Psoas muscle (tissue), 8 donors: Measurements from ENCODE around the gene RBM43. TPM values are rescaled to one million over a fixed set of nuclear protein-coding genes. Genes with fewer than 3 reads are reported as not detected.

Experiments used
- ATAC-seq, 4 donors: fragments of 200-7000 bp; cut with Tn5 transposase; one replicate each; pipeline ENCODE4 v1.9.1; 2020; ENCODE audit warnings: moderate library complexity in 3 of 4, mild to moderate bottlenecking in 2 of 4
- DNase-seq, 2 donors: peaks; one replicate each; pipeline ENCODE4 v3.0.0-alpha.2; 2020
- H3K27ac ChIP-seq: fragments of 200-600 bp; one replicate; pipeline ENCODE4 v1.8.0; 2022
- H3K27me3 ChIP-seq, 3 donors: fragments of 200-600 bp in 1 of 3; one replicate each; pipeline versions ENCODE4 v1.6.1 to v1.8.0; 2013 to 2022; ENCODE audit warnings: low read length in 2 of 3, mild to moderate bottlenecking in 2 of 3, moderate library complexity in 1 of 3; ENCODE audit not compliant: insufficient read depth in 3 of 3
- H3K36me3 ChIP-seq, 2 donors: fragments of 200-600 bp in 1 of 2; one replicate each; pipeline versions ENCODE4 v1.6.1 to v1.8.0; 2013 to 2022; ENCODE audit warnings: low read depth in 1 of 2, mild to moderate bottlenecking in 1 of 2, moderate library complexity in 1 of 2; ENCODE audit not compliant: insufficient read depth in 1 of 2
- H3K4me1 ChIP-seq: fragments of 200-600 bp; one replicate; pipeline ENCODE4 v1.8.0; 2022
- H3K4me3 ChIP-seq: fragments of 200-600 bp; one replicate; pipeline ENCODE4 v1.8.0; 2022; ENCODE audit warnings: mild to moderate bottlenecking
- H3K9me3 ChIP-seq: fragments of 200-600 bp; one replicate; pipeline ENCODE4 v1.8.0; 2022
- WGBS, 3 donors: extraction: QIAGEN DNeasy Blood & Tissue Kit; methylation state at CpG; one replicate each; pipeline versions ENCODE4 v1.1.6 to v1.1.7; 2013; 5-methylcytosine and 5-hydroxymethylcytosine counted together
- intact Hi-C, 2 donors: fragments of 100-400 bp; cut with DNase I; formaldehyde crosslinking; loops; one replicate each; pipeline versions ENCODE4 v1.11.0 to v1.14.2; 2022
- polyA plus RNA-seq, 3 donors: library from polyadenylated mRNA; stranded (reverse); fragments of 200-250 nt; gene quantifications; one replicate each; pipeline ENCODE4 v1.2.3, GENCODE V29; 2013
- total RNA-seq, 4 donors: library from RNA; stranded (reverse); fragmentation: NEBNext Ultra II Directional in 2 of 4; extraction: Animal tissue kit (Norgen Biotek cat#: 25700) in 2 of 4; gene quantifications; one replicate each; pipeline versions ENCODE4 v1.2.1 to v1.2.4, GENCODE V29; 2021 to 2023
- TF ChIP-seq, protein P1 (sequence below): fragments of 200-600 bp; IDR thresholded peaks from one replicate; pipeline ENCODE4 v1.8.0; 2022; ENCODE audit warnings: antibody characterized with exemption
- donor health status: healthy with polysubstance abuse.
- donor health status: DM: no; HTN: no; CAD: no; lungs with moderate emphysema.
- donor health status: Bipolar disorder and iron deficiency.
- donor health status: healthy.
- donor health status: DM: yes; HTN: yes; CAD: no.
- donor health status: DM: no; HTN: no; CAD: no.
- donor health status: DM: no; HTN: no; CAD: no.
- donor health status: DM: yes; HTN: yes; CAD: no.

The RBM43 gene
- total and polyA plus RNA-seq, 7 donors = 0.52 to 3.1 (median 1.0) TPM

DNA sequence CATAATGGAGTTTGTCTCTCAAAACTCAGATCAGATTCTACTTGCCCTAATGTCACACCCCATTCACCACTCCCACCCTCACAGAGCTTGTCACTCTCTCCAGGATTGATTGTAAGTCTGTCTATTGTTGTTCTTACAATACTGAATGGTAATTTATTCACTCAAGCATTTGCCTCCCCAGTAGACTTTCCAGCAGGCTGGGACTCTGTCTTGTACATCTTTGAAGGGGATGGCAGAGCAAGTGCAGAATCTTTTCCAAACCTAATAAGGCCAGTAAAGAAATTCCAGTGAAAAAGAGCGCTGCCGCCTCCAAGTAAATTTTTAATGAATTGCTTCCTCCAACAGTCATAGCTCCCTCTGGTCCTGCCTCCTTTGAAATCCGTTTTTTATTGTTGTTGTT, 56.9 kb downstream of the RBM43 start:
- Histone ChIP-seq H3K36me3 (no peaks in the 10 kb centered on the region), H3K4me1 (no peaks in the 10 kb centered on the region), H3K4me3 (no peak overlapping the region), H3K27ac (no peak overlapping the region), H3K27me3 (no peaks in the 10 kb centered on the region), H3K9me3 (no peaks in the 10 kb centered on the region)
- intact Hi-C loops = no loop called here
- no peak for DNase-seq
- TF ChIP-seq, protein P1, sequence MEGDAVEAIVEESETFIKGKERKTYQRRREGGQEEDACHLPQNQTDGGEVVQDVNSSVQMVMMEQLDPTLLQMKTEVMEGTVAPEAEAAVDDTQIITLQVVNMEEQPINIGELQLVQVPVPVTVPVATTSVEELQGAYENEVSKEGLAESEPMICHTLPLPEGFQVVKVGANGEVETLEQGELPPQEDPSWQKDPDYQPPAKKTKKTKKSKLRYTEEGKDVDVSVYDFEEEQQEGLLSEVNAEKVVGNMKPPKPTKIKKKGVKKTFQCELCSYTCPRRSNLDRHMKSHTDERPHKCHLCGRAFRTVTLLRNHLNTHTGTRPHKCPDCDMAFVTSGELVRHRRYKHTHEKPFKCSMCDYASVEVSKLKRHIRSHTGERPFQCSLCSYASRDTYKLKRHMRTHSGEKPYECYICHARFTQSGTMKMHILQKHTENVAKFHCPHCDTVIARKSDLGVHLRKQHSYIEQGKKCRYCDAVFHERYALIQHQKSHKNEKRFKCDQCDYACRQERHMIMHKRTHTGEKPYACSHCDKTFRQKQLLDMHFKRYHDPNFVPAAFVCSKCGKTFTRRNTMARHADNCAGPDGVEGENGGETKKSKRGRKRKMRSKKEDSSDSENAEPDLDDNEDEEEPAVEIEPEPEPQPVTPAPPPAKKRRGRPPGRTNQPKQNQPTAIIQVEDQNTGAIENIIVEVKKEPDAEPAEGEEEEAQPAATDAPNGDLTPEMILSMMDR = no peak
- 78 to 81% (median 79%) methylated on average over 3 of the region's 3 CpGs for WGBS, 3 donors
- no peak for ATAC-seq

DNA sequence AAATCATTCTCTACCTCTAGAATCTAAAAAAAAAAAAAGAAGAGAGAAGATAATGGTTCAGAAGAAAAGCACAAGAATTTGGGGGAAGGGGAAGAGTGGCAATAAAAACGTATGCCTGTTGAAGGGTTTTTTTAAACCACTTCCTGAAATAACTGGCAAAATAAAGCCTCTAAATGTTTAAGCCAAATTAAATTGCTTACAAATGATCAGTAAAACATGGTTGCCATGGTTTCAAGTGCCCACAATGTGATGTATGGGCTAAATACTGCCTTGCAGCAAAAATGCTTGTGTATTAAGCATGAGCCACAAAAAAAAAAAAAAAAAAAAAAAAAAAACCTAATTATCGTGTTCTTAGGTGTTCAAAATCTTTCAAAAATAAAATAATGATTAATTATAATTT, 60.8 kb downstream of the RBM43 start:
- no peak for ATAC-seq
- WGBS, 3 donors = 48 to 67% (median 62%) methylated on average over 2 of the region's 2 CpGs

DNA sequence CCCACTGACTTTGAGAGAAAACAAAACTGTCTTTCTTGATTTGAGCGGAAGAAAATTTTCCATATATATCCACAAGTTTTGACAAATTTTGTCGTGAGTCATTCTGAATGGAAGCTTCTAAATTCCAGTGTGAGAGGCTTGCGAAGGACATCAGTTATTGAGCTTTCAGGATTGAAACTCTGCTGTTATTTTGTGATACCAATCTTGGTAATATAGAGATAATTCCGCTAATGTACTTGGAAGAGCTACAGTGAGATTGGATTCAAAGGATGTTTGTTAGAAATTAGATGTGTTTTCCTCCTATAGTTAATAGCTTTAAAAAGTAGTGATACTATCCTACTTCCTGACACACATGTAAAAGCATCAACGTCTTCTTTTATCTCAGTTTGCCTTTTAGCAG, 61.4 kb downstream of the RBM43 start:
- 80 to 83% (median 81%) methylated on average over 5 of the region's 5 CpGs for WGBS, 3 donors

More for the DNA sequence above, 60.8 kb downstream of the RBM43 start:
- TF ChIP-seq, protein P1 = no peak
- no peaks in the 10 kb centered on the region for H3K4me1 ChIP-seq
- no peaks in the 10 kb centered on the region for H3K9me3 ChIP-seq
- no peaks in the 10 kb centered on the region for H3K36me3 ChIP-seq
- no peak overlapping the region for H3K27ac ChIP-seq
- intact Hi-C loops = no loop called here
- no peak overlapping the region for H3K4me3 ChIP-seq
- H3K27me3 ChIP-seq = no peaks in the 10 kb centered on the region
- no peak for DNase-seq

DNA sequence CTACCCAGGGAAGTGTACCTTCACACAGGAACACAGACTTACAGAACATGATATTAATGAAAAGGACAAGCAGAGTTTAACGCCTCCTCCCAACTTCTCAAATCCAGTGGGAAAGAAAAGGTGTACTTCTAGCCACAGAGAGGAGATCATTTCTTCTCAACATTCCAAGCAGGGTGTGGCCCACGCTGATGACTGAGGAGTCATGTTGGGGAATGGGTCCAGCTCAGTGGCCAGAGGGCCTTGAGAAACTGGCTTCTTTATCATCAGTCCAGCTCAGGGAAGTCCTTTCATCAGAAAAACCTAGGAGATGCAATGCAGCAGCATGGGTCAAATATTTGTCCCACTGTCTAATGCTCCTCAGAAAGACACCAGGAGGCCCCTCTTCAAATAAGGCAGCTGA, 63.0 kb downstream of the RBM43 start:
- DNase-seq = no peak
- 83 to 93% (median 86%) methylated on average over 2 of the region's 2 CpGs for WGBS, 3 donors
- TF ChIP-seq, protein P1 = no peak

More for the DNA sequence above, 61.4 kb downstream of the RBM43 start:
- H3K27me3 ChIP-seq = no peaks in the 10 kb centered on the region
- DNase-seq (no peak), ATAC-seq (no peak)
- TF ChIP-seq, protein P1 = no peak
- no peaks in the 10 kb centered on the region for H3K36me3 ChIP-seq
- no peaks in the 10 kb centered on the region for H3K4me1 ChIP-seq
- H3K27ac ChIP-seq = no peak overlapping the region
- H3K9me3 ChIP-seq = no peaks in the 10 kb centered on the region
- intact Hi-C loops = no loop called here
- H3K4me3 ChIP-seq = no peak overlapping the region

More for the DNA sequence above, 63.0 kb downstream of the RBM43 start:
- H3K27ac ChIP-seq = no peak overlapping the region
- H3K27me3 ChIP-seq = no peaks in the 10 kb centered on the region
- no peak for ATAC-seq
- intact Hi-C loops = no loop called here
- H3K4me3 ChIP-seq = no peak overlapping the region
- no peaks in the 10 kb centered on the region for H3K4me1 ChIP-seq
- no peaks in the 10 kb centered on the region for H3K9me3 ChIP-seq
- no peaks in the 10 kb centered on the region for H3K36me3 ChIP-seq

Other genes starting within 250 kb of the RBM43 start
- gene NMI, start 27.8 kb upstream of the RBM43 start, total RNA-seq = 1 to 10 TPM; 2.6 to 5.2 (median 3.3) TPM
- 1 to 10 TPM; 2.0 to 5.2 (median 3.8) TPM for gene NMI, start 27.8 kb upstream of the RBM43 start, polyA plus RNA-seq
- gene TNFAIP6, start 95.7 kb upstream of the RBM43 start, total RNA-seq = 1 to 10 TPM in 2 of 4 donors, under 1 TPM in 2; 0.32 to 1.4 (median 0.91) TPM
- 1 to 10 TPM in 2 of 3 donors, under 1 TPM in 1; 0.26 to 1.7 (median 1.2) TPM for gene TNFAIP6, start 95.7 kb upstream of the RBM43 start, polyA plus RNA-seq
- gene RIF1, start 148.0 kb upstream of the RBM43 start, total RNA-seq = 10 to 100 TPM; 17.5 to 35.0 (median 22.5) TPM
- gene RIF1, start 148.0 kb upstream of the RBM43 start, polyA plus RNA-seq = 10 to 100 TPM in 1 of 3 donors, 1 to 10 TPM in 2; 3.7 to 11.2 (median 3.8) TPM